GM12878 (cell line): Measurements from ENCODE around the gene ITGBL1. TPM values are rescaled to one million over a fixed set of nuclear protein-coding genes. Genes with fewer than 3 reads are reported as not detected.
A peak's percentile ranks its signal among the peaks of the same experiment; 100 is the strongest.

ENCODE experiments used
- ATAC-seq: fragments of 200-7000 bp; cut with Tn5 transposase; 3 replicates; pipeline ENCODE4 v1.9.1; 2020; ENCODE audit warnings: mild to moderate bottlenecking, moderate library complexity
- BruUV-seq: library from RNA; stranded (reverse); fragments of 400-500 nt; replicated peaks from 2 replicates; lab custom pipeline; 2021; lab: Mats Ljungman, UMichigan
- CTCF ChIA-PET: fragments of 300-600 bp; sonication (Branson Sonifier 250); formaldehyde crosslinking; extraction: SDS; loops from one replicate; lab custom pipeline; 2021; ENCODE audit warnings: inconsistent platforms; lab: Yijun Ruan, JAX
- POLR2A ChIA-PET: fragments of 350-600 bp; formaldehyde crosslinking; extraction: SDS; loops from one replicate; lab custom pipeline; 2021; ENCODE audit warnings: inconsistent platforms; lab: Charles Lee
- RAD21 ChIA-PET: fragments of 300-600 bp; sonication (Branson Sonifier 250); formaldehyde crosslinking; loops from one replicate; lab custom pipeline; 2023; ENCODE audit warnings: antibody characterized with exemption; ENCODE audit not compliant: unreplicated experiment; lab: Charles Lee
- SMC1A ChIA-PET: fragments of 300-600 bp; sonication (Branson Sonifier 250); formaldehyde crosslinking; loops from one replicate; lab custom pipeline; 2023; ENCODE audit not compliant: unreplicated experiment, uncharacterized antibody; lab: Charles Lee
- DNase-seq: peaks from one replicate; pipeline ENCODE4 v3.0.0-alpha.2; 2011; ENCODE audit warnings: low read depth, low spot score
- FAIRE-seq: peaks from 3 replicates; lab custom pipeline; 2011; peaks lifted over from hg19 to GRCh38; lab: Jason Lieb, UNC
- H2AFZ ChIP-seq: 2 replicates; pipeline ENCODE4 v1.6.0; 2011; ENCODE audit warnings: low read depth, low read length, control low read depth; ENCODE audit not compliant: control insufficient read depth
- H3K27ac ChIP-seq: 2 replicates; pipeline ENCODE4 v1.5.1; 2011; ENCODE audit warnings: control low read depth; ENCODE audit not compliant: control insufficient read depth, insufficient read depth
- H3K27me3 ChIP-seq, 2 experiments: replicated peaks in 1 of 2; 2 replicates each; pipeline versions ENCODE4 v1.6.0 to v1.6.1; 2011; ENCODE audit warnings: low read length in 1 of 2; ENCODE audit not compliant: control insufficient read depth in 2 of 2, insufficient read depth in 2 of 2
- H3K36me3 ChIP-seq, 2 experiments: 2 replicates each; pipeline ENCODE4 v1.5.1; 2011; ENCODE audit warnings: low read length in 1 of 2; ENCODE audit not compliant: control insufficient read depth in 2 of 2, insufficient read depth in 2 of 2
- H3K4me1 ChIP-seq: 2 replicates; pipeline ENCODE4 v1.6.1; 2011; ENCODE audit warnings: mild to moderate bottlenecking, low read length, moderate library complexity, mixed read lengths; ENCODE audit not compliant: control insufficient read depth, insufficient read depth
- H3K4me2 ChIP-seq: 2 replicates; pipeline ENCODE4 v1.6.0; 2011; ENCODE audit warnings: control low read depth; ENCODE audit not compliant: control insufficient read depth, insufficient read depth
- H3K4me3 ChIP-seq: fragments of 200-600 bp; sonication (generic); 2 replicates; pipeline ENCODE4 v1.5.1; 2016
- H3K79me2 ChIP-seq: 2 replicates; pipeline ENCODE4 v1.6.0; 2011; ENCODE audit warnings: low read length; ENCODE audit not compliant: control insufficient read depth, insufficient read depth
- H3K9ac ChIP-seq: 2 replicates; pipeline ENCODE4 v1.8.0; 2011; ENCODE audit warnings: low read length, control low read depth, mixed read lengths; ENCODE audit not compliant: control insufficient read depth, insufficient read depth
- H3K9me3 ChIP-seq: replicated peaks from 3 replicates; pipeline ENCODE4 v1.5.1; 2011; ENCODE audit warnings: mild to moderate bottlenecking, low read length; ENCODE audit not compliant: control insufficient read depth, insufficient read depth
- H4K20me1 ChIP-seq: 2 replicates; pipeline ENCODE4 v1.6.0; 2011; ENCODE audit not compliant: control insufficient read depth, insufficient read depth
- RFX5 ChIP-seq: IDR thresholded peaks from 2 replicates; pipeline ENCODE4 v1.6.1; 2011; ENCODE audit warnings: low read depth, low read length, improper control_type of control experiment
- WGBS: methylation state at CpG from one replicate; pipeline ENCODE4 v1.1.6; 2016; ENCODE audit warnings: low lambda C conversion rate; ENCODE audit not compliant: insufficient replicate concordance, insufficient coverage; ENCODE audit errors: missing lambda C conversion rate; 5-methylcytosine and 5-hydroxymethylcytosine counted together
- in situ Hi-C: fragments of 300-500 bp; cut with MboI; formaldehyde crosslinking; loops from 9 replicates; pipeline ENCODE4 v1.14.3; 2018; ENCODE audit warnings: mixed read lengths
- intact Hi-C: fragments of 100-400 bp; cut with micrococcal nuclease; formaldehyde crosslinking; loops from one replicate; pipeline ENCODE4 v1.14.2; 2022; ENCODE audit not compliant: unreplicated experiment
- polyA plus RNA-seq, 11 experiments: library from polyadenylated mRNA; depleted of rRNA in 4 of 11; unstranded in 6 of 11; stranded (reverse) in 5 of 11; fragments of >200 nt; fragmentation: Nextera tagmentation in 4 of 11; fragmentation: Illumina TruSeq in 1 of 11; extraction: Ambion mirVana in 4 of 11; extraction: Trizol in 1 of 11; gene quantifications; 1 replicate in 1 of 11; 2 replicates in 10 of 11; pipeline versions ENCODE4 v1.2.1 to v1.2.3, GENCODE V29; 2011 to 2016; ENCODE audit warnings: inconsistent platforms in 2 of 11, missing spikeins in 2 of 11, low read depth in 1 of 11
- total RNA-seq, 4 experiments: library from RNA; depleted of rRNA in 3 of 4; stranded (reverse); fragments of >200 nt in 3 of 4; fragmentation: Illumina TruSeq in 1 of 4; extraction: Trizol in 1 of 4; gene quantifications; 2 replicates each; pipeline versions ENCODE4 v1.2.1 to v1.2.3, GENCODE V29; 2013 to 2021
- TF ChIP-seq, protein P1 (sequence below): fragments of 450-650 bp; IDR thresholded peaks from 2 replicates; pipeline ENCODE4 v1.6.1; 2017; ENCODE audit warnings: mild to moderate bottlenecking, moderate library complexity

Gene ITGBL1
- total and polyA plus RNA-seq, 10 of the 15 experiments (the other 5 are each of a cell fraction or from before 2014, with no cell fraction given), result 0.17 to 2.8 (median 0.28) TPM; not detected in 3

DNA sequence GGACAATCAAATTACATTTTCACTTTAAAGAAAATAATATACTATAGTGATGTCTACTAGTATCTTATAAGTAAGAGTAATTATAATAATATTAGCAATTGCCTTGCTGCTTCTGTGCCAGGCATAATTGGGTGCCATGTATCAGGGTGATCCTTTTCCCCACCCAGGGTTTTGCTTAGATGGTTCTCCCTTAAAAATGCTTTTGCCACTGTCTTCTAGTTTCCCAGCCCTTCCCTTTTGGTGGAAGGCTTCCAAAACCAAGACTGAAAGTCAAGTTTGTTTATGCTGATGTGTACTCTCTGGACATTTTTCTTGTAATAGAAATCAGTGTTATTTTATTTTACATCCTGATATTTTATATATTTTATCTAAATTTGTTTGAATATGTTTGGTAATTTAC lies 77.8 kb downstream of the ITGBL1 start (continued):
- TF ChIP-seq, protein P1, sequence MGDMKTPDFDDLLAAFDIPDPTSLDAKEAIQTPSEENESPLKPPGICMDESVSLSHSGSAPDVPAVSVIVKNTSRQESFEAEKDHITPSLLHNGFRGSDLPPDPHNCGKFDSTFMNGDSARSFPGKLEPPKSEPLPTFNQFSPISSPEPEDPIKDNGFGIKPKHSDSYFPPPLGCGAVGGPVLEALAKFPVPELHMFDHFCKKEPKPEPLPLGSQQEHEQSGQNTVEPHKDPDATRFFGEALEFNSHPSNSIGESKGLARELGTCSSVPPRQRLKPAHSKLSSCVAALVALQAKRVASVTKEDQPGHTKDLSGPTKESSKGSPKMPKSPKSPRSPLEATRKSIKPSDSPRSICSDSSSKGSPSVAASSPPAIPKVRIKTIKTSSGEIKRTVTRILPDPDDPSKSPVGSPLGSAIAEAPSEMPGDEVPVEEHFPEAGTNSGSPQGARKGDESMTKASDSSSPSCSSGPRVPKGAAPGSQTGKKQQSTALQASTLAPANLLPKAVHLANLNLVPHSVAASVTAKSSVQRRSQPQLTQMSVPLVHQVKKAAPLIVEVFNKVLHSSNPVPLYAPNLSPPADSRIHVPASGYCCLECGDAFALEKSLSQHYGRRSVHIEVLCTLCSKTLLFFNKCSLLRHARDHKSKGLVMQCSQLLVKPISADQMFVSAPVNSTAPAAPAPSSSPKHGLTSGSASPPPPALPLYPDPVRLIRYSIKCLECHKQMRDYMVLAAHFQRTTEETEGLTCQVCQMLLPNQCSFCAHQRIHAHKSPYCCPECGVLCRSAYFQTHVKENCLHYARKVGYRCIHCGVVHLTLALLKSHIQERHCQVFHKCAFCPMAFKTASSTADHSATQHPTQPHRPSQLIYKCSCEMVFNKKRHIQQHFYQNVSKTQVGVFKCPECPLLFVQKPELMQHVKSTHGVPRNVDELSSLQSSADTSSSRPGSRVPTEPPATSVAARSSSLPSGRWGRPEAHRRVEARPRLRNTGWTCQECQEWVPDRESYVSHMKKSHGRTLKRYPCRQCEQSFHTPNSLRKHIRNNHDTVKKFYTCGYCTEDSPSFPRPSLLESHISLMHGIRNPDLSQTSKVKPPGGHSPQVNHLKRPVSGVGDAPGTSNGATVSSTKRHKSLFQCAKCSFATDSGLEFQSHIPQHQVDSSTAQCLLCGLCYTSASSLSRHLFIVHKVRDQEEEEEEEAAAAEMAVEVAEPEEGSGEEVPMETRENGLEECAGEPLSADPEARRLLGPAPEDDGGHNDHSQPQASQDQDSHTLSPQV, result no peak

- Histone ChIP-seq H2AFZ (no peak overlapping the region), H3K4me1 (no peaks in the 10 kb centered on the region), H3K9me3 (no peaks in the 10 kb centered on the region), H3K9ac (no peak overlapping the region), H3K27me3 (no peaks in the 10 kb centered on the region), H3K4me3 (no peak overlapping the region), H3K27ac (no peak overlapping the region), H4K20me1 (no peaks in the 10 kb centered on the region), H3K4me2 (no peak overlapping the region), H3K79me2 (no peaks in the 10 kb centered on the region), H3K36me3 (no peaks in the 10 kb centered on the region)
- 90% methylated on average over 1 of the region's 1 CpG for WGBS
- intact Hi-C loops, result no loop called here
- ChIA-PET POLR2A (no interaction called here), RAD21 (no interaction called here), SMC1A (interaction anchor here (0.6 to 1.7 kb wide), 5 partner anchors 12 to 91 kb away, joined by 3 to 7 read pairs (median 3); no protein-coding TSS in a partner anchor), CTCF (interaction anchor here (0.6 to 1.3 kb wide), 3 partner anchors 12 to 222 kb away, joined by 3 to 5 read pairs (median 3); no protein-coding TSS in a partner anchor)
- no peak for TF ChIP-seq RFX5
- no peak for DNase-seq
- no peak for FAIRE-seq
- peak; percentile 13; the same call in 1 of the 3 replicates for ATAC-seq
- in situ Hi-C loops, result no loop called here
- BruUV-seq, result no TSS peak
Observed at GRCh38 chr13:101535192-101535746, 82.8 kb downstream of the ITGBL1 start.
